GM12878 (cell line): ENCODE data around the gene KIFAP3. TPM values are rescaled to one million over a fixed set of nuclear protein-coding genes. Genes with fewer than 3 reads are reported as not detected.

Experiments used
- ATAC-seq: fragments of 200-7000 bp; cut with Tn5 transposase; 3 replicates; pipeline ENCODE4 v1.9.1; 2020; ENCODE audit warnings: mild to moderate bottlenecking, moderate library complexity
- BruUV-seq: library from RNA; stranded (reverse); fragments of 400-500 nt; replicated peaks from 2 replicates; lab custom pipeline; 2021; lab: Mats Ljungman, UMichigan
- CTCF ChIA-PET: fragments of 300-600 bp; sonication (Branson Sonifier 250); formaldehyde crosslinking; extraction: SDS; loops from one replicate; lab custom pipeline; 2021; ENCODE audit warnings: inconsistent platforms; lab: Yijun Ruan, JAX
- POLR2A ChIA-PET: fragments of 350-600 bp; formaldehyde crosslinking; extraction: SDS; loops from one replicate; lab custom pipeline; 2021; ENCODE audit warnings: inconsistent platforms; lab: Charles Lee
- RAD21 ChIA-PET: fragments of 300-600 bp; sonication (Branson Sonifier 250); formaldehyde crosslinking; loops from one replicate; lab custom pipeline; 2023; ENCODE audit warnings: antibody characterized with exemption; ENCODE audit not compliant: unreplicated experiment; lab: Charles Lee
- SMC1A ChIA-PET: fragments of 300-600 bp; sonication (Branson Sonifier 250); formaldehyde crosslinking; loops from one replicate; lab custom pipeline; 2023; ENCODE audit not compliant: unreplicated experiment, uncharacterized antibody; lab: Charles Lee
- DNase-seq: peaks from one replicate; pipeline ENCODE4 v3.0.0-alpha.2; 2011; ENCODE audit warnings: low read depth, low spot score
- FAIRE-seq: peaks from 3 replicates; lab custom pipeline; 2011; peaks lifted over from hg19 to GRCh38; lab: Jason Lieb, UNC
- H2AFZ ChIP-seq: 2 replicates; pipeline ENCODE4 v1.6.0; 2011; ENCODE audit warnings: low read depth, low read length, control low read depth; ENCODE audit not compliant: control insufficient read depth
- H3K27ac ChIP-seq: 2 replicates; pipeline ENCODE4 v1.5.1; 2011; ENCODE audit warnings: control low read depth; ENCODE audit not compliant: control insufficient read depth, insufficient read depth
- H3K27me3 ChIP-seq, 2 experiments: replicated peaks in 1 of 2; 2 replicates each; pipeline versions ENCODE4 v1.6.0 to v1.6.1; 2011; ENCODE audit warnings: low read length in 1 of 2; ENCODE audit not compliant: control insufficient read depth in 2 of 2, insufficient read depth in 2 of 2
- H3K36me3 ChIP-seq, 2 experiments: 2 replicates each; pipeline ENCODE4 v1.5.1; 2011; ENCODE audit warnings: low read length in 1 of 2; ENCODE audit not compliant: control insufficient read depth in 2 of 2, insufficient read depth in 2 of 2
- H3K4me1 ChIP-seq: 2 replicates; pipeline ENCODE4 v1.6.1; 2011; ENCODE audit warnings: mild to moderate bottlenecking, low read length, moderate library complexity, mixed read lengths; ENCODE audit not compliant: control insufficient read depth, insufficient read depth
- H3K4me2 ChIP-seq: 2 replicates; pipeline ENCODE4 v1.6.0; 2011; ENCODE audit warnings: control low read depth; ENCODE audit not compliant: control insufficient read depth, insufficient read depth
- H3K4me3 ChIP-seq: fragments of 200-600 bp; sonication (generic); 2 replicates; pipeline ENCODE4 v1.5.1; 2016
- H3K79me2 ChIP-seq: 2 replicates; pipeline ENCODE4 v1.6.0; 2011; ENCODE audit warnings: low read length; ENCODE audit not compliant: control insufficient read depth, insufficient read depth
- H3K9ac ChIP-seq: 2 replicates; pipeline ENCODE4 v1.8.0; 2011; ENCODE audit warnings: low read length, control low read depth, mixed read lengths; ENCODE audit not compliant: control insufficient read depth, insufficient read depth
- H3K9me3 ChIP-seq: replicated peaks from 3 replicates; pipeline ENCODE4 v1.5.1; 2011; ENCODE audit warnings: mild to moderate bottlenecking, low read length; ENCODE audit not compliant: control insufficient read depth, insufficient read depth
- H4K20me1 ChIP-seq: 2 replicates; pipeline ENCODE4 v1.6.0; 2011; ENCODE audit not compliant: control insufficient read depth, insufficient read depth
- CBFB ChIP-seq: IDR thresholded peaks from 2 replicates; pipeline ENCODE4 v1.6.1; 2016; ENCODE audit warnings: antibody characterized with exemption, low read depth
- MAX ChIP-seq: IDR thresholded peaks from 2 replicates; pipeline ENCODE4 v1.6.1; 2012; ENCODE audit warnings: low read depth, low read length, improper control_type of control experiment
- MEF2B ChIP-seq: fragments of 450-650 bp; IDR thresholded peaks from 2 replicates; pipeline ENCODE4 v1.6.1; 2018; ENCODE audit warnings: mild to moderate bottlenecking, moderate library complexity; ENCODE audit not compliant: partially characterized antibody, poor library complexity, severe bottlenecking
- SKIL ChIP-seq: fragments of 450-650 bp; IDR thresholded peaks from 2 replicates; pipeline ENCODE4 v1.6.1; 2017; ENCODE audit warnings: mild to moderate bottlenecking, low read depth, inconsistent platforms; ENCODE audit not compliant: poor library complexity, severe bottlenecking
- SMAD1 ChIP-seq: fragments of 450-650 bp; IDR thresholded peaks from 2 replicates; pipeline ENCODE4 v1.6.1; 2018; ENCODE audit warnings: mild to moderate bottlenecking, low read depth; ENCODE audit not compliant: partially characterized antibody
- WGBS: methylation state at CpG from one replicate; pipeline ENCODE4 v1.1.6; 2016; ENCODE audit warnings: low lambda C conversion rate; ENCODE audit not compliant: insufficient replicate concordance, insufficient coverage; ENCODE audit errors: missing lambda C conversion rate; 5-methylcytosine and 5-hydroxymethylcytosine counted together
- in situ Hi-C: fragments of 300-500 bp; cut with MboI; formaldehyde crosslinking; loops from 9 replicates; pipeline ENCODE4 v1.14.3; 2018; ENCODE audit warnings: mixed read lengths
- intact Hi-C: fragments of 100-400 bp; cut with micrococcal nuclease; formaldehyde crosslinking; loops from one replicate; pipeline ENCODE4 v1.14.2; 2022; ENCODE audit not compliant: unreplicated experiment
- polyA plus RNA-seq, 11 experiments: library from polyadenylated mRNA; depleted of rRNA in 4 of 11; unstranded in 6 of 11; stranded (reverse) in 5 of 11; fragments of >200 nt; fragmentation: Nextera tagmentation in 4 of 11; fragmentation: Illumina TruSeq in 1 of 11; extraction: Ambion mirVana in 4 of 11; extraction: Trizol in 1 of 11; gene quantifications; 1 replicate in 1 of 11; 2 replicates in 10 of 11; pipeline versions ENCODE4 v1.2.1 to v1.2.3, GENCODE V29; 2011 to 2016; ENCODE audit warnings: inconsistent platforms in 2 of 11, missing spikeins in 2 of 11, low read depth in 1 of 11
- total RNA-seq, 4 experiments: library from RNA; depleted of rRNA in 3 of 4; stranded (reverse); fragments of >200 nt in 3 of 4; fragmentation: Illumina TruSeq in 1 of 4; extraction: Trizol in 1 of 4; gene quantifications; 2 replicates each; pipeline versions ENCODE4 v1.2.1 to v1.2.3, GENCODE V29; 2013 to 2021

Gene KIFAP3
- total and polyA plus RNA-seq, 10 of the 15 experiments (the other 5 are each of a cell fraction or from before 2014, with no cell fraction given): 13.7 to 100 (median 18.9) TPM

DNA sequence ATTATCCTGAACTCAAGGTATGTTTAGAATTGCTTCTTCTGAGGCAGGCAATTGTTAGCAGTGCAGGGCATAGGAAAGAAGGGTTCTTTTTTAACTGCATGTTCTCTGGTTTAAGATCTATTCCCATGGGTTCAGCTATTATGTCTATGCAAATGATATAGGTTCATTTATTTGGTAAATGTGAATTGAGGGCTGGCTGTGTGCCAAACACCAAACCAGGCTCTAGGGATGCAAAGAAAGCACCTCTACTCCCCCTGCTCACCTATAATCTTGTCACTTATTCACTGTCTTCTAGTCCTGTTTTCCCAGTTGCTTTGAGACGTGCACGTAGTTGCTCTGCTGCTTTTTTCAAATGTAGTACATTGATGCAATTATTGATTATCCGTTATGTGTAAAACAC is 691 bp upstream of the KIFAP3 start:
- peaks cover 2% of the 10 kb centered on the region for H3K9me3 ChIP-seq
- H3K4me2 ChIP-seq: peak overlapping the region; percentile 24; the same call in 1 of the 2 replicates
- H3K36me3 ChIP-seq: no peaks in the 10 kb centered on the region
- H3K9ac ChIP-seq: 0 out of 2 replicates have a peak overlapping the region, but pooled peaks have one; percentile 17
- DNase-seq (no peak), ATAC-seq (no peak), FAIRE-seq (no peak)
- H2AFZ ChIP-seq: peak overlapping the region; percentile 90
- peak overlapping the region; percentile 40; the same call in 1 of the 2 replicates for H3K27ac ChIP-seq
- H3K4me3 ChIP-seq: peak overlapping the region; percentile 64
- intact Hi-C loops: loop anchor here (2.0 to 10.0 kb wide), 2 partner anchors 52 to 1410 kb away; partner anchors contain the start of gene PRRC2C
- no peaks in the 10 kb centered on the region for H3K27me3 ChIP-seq
- no peaks in the 10 kb centered on the region for H4K20me1 ChIP-seq
- H3K79me2 ChIP-seq: peaks cover 36% of the 10 kb centered on the region
- WGBS: 83% methylated on average over 3 of the region's 3 CpGs
- ChIA-PET CTCF (interaction anchor here (0.6 to 1.2 kb wide), 7 partner anchors 35 to 853 kb away, joined by 3 to 5 read pairs (median 3); partner anchors contain the start of gene SCYL3), RAD21 (interaction anchor here (0.7 to 2.2 kb wide), 11 partner anchors 52 to 809 kb away, joined by 3 to 10 read pairs (median 3); partner anchors contain the start of gene SCYL3), POLR2A (interaction anchor here (0.9 to 1.4 kb wide), 6 partner anchors 9 to 457 kb away, joined by 3 to 4 read pairs (median 3); partner anchors contain the start of gene GORAB), SMC1A (interaction anchor here (0.9 to 2.1 kb wide), 15 partner anchors 33 to 684 kb away, joined by 3 to 6 read pairs (median 3); partner anchors contain the start of gene GORAB)
- in situ Hi-C loops: loop anchor here (10.0 kb wide), 1 partner anchor 460 kb away; the partner anchor contains the start of gene GORAB
- TF ChIP-seq MEF2B (peak; percentile 63), SKIL (peak; percentile 15), SMAD1 (peak; percentile 88), CBFB (no peak), MAX (no peak)
- H3K4me1 ChIP-seq: no peaks in the 10 kb centered on the region
- BruUV-seq: no TSS peak
